Right atrium auricular region (tissue), 2 donors: ENCODE results near the gene TMEM135. TPM values are rescaled to one million over a fixed set of nuclear protein-coding genes. Genes with fewer than 3 reads are reported as not detected.
"Not testable (repeated sequence)": the region's sequence is repeated elsewhere in the genome, so short reads cannot be mapped to it uniquely, and the experiment has no call there.

Experiments
- DNase-seq: peaks from one replicate; pipeline ENCODE4 v3.0.0-alpha.2; 2019; ENCODE audit warnings: low spot score
- H3K27ac ChIP-seq, 2 donors: fragments of 200-600 bp; sonication (generic); 1 replicate in 1 of 2; 2 replicates in 1 of 2; pipeline ENCODE4 v1.5.1; 2016 to 2019
- H3K27me3 ChIP-seq, 2 donors: fragments of 200-600 bp; sonication (generic); one replicate each; pipeline versions ENCODE4 v1.5.1 to v1.6.0; 2017 to 2019
- H3K36me3 ChIP-seq: fragments of 200-600 bp; sonication (generic); one replicate; pipeline ENCODE4 v1.5.1; 2016
- H3K4me1 ChIP-seq, 2 donors: fragments of 200-600 bp; sonication (generic); one replicate each; pipeline versions ENCODE4 v1.5.1 to v1.6.0; 2017 to 2019
- H3K4me3 ChIP-seq, 2 donors: fragments of 200-600 bp; sonication (generic); 1 replicate in 1 of 2; 2 replicates in 1 of 2; pipeline ENCODE4 v1.5.1; 2017 to 2019; ENCODE audit warnings: mild to moderate bottlenecking in 1 of 2, moderate library complexity in 1 of 2
- H3K9me3 ChIP-seq, 2 donors: fragments of 200-600 bp; sonication (generic); one replicate each; pipeline ENCODE4 v1.5.1; 2019
- total RNA-seq, 2 donors: library from RNA; depleted of rRNA; stranded (reverse); fragments of >200 nt; gene quantifications; one replicate each; pipeline ENCODE4 v1.1.0, GENCODE V29; 2016
- TF ChIP-seq, protein P1 (sequence below), 2 donors: fragments of 200-600 bp; sonication (generic); IDR thresholded peaks; one replicate each; pipeline ENCODE4 v1.5.1; 2019; ENCODE audit warnings: antibody characterized with exemption in 2 of 2

Gene TMEM135
- total RNA-seq, 2 donors from 2014 or later = 12.2 to 13.0 TPM

DNA sequence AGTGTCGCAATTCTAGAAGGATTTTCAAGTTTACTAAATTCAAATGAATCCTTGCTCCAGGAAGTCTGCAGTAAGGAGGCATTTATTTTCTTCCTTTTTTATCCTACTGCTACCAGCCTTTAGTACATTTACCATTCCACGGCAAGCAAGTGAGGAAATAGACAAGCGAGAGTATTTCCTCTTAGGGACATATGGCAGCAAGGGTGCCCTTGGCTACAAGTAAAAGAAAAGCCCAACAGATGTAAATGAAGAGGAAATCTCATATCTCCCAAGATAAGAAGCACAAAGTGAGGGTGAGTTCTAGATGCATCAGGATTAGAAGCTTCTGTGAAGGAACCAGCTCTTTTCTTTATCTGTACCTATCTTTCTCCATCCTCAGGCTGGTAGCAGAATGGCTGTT is 44.7 kb upstream of the TMEM135 start:
- Histone ChIP-seq H3K36me3 (no peaks in the 10 kb centered on the region), H3K4me3 (no peak overlapping the region), H3K27ac (no peak overlapping the region), H3K9me3 (no peaks in the 10 kb centered on the region), H3K4me1 (peaks cover 0 to 15% of the 10 kb centered on the region in 2 donors), H3K27me3 (no peaks in the 10 kb centered on the region)
- TF ChIP-seq, protein P1, sequence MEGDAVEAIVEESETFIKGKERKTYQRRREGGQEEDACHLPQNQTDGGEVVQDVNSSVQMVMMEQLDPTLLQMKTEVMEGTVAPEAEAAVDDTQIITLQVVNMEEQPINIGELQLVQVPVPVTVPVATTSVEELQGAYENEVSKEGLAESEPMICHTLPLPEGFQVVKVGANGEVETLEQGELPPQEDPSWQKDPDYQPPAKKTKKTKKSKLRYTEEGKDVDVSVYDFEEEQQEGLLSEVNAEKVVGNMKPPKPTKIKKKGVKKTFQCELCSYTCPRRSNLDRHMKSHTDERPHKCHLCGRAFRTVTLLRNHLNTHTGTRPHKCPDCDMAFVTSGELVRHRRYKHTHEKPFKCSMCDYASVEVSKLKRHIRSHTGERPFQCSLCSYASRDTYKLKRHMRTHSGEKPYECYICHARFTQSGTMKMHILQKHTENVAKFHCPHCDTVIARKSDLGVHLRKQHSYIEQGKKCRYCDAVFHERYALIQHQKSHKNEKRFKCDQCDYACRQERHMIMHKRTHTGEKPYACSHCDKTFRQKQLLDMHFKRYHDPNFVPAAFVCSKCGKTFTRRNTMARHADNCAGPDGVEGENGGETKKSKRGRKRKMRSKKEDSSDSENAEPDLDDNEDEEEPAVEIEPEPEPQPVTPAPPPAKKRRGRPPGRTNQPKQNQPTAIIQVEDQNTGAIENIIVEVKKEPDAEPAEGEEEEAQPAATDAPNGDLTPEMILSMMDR (IDR thresholded peaks at IDR 0.05) = no peak
- no peak for DNase-seq

DNA sequence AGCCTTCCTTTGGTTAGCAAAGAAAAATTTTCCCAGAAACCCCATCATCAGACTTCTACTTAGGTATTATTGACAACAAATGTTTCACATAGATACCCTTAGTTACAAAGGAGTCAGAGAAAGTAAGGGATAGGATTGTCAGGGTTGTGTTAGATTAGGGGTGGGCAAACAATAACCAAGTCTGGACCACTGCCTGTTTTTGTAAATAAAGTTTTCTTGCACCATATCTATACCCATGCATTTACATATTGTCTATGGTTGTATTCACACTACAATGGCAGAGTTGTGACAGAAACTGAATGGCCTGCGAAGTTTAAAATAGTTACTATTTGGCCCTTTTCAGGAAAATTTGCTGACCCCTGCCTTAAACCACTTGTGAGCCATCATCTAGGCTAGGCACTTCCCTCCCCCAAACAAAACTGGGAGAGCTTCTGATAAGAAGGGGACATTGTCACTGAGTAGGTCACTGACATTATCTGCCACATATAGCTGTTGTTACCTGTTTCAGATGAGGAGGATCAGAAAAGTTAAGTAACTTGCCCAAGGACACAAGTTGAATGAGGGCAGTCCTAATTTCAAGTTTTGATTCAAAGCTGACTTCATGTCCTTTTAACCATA is 40.7 kb upstream of the TMEM135 start:
- Histone ChIP-seq H3K9me3 (no peaks in the 10 kb centered on the region), H3K27me3 (no peaks in the 10 kb centered on the region), H3K36me3 (no peaks in the 10 kb centered on the region), H3K4me3 (no peak overlapping the region), H3K4me1 (peaks cover 0 to 11% of the 10 kb centered on the region in 2 donors), H3K27ac (no peak overlapping the region)
- DNase-seq = no peak
- TF ChIP-seq, protein P1 (IDR thresholded peaks at IDR 0.05) = no peak

DNA sequence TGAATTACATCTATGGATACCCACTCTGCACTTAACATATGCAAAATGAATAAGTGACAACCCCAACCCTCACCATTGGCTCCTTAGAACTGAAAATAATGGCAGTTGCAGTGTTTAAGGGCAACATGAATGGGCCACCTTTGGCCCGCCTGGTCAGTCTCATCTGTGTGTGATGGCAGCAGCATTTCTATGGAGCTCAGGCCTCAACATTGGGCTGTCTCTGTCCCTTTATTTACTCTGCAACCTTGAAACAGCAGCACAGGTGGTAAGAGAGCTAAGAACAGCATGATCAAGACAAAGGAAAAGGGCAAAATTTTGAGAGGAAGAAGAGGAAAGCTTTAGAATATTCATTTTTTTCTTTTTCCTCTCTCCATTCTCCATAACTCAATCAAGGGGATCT is 38.3 kb upstream of the TMEM135 start:
- TF ChIP-seq, protein P1 (IDR thresholded peaks at IDR 0.05) = no peak
- DNase-seq = no peak
- Histone ChIP-seq H3K27ac (no peak overlapping the region), H3K9me3 (no peaks in the 10 kb centered on the region), H3K36me3 (no peaks in the 10 kb centered on the region), H3K4me3 (no peak overlapping the region), H3K4me1 (peaks cover 0 to 11% of the 10 kb centered on the region in 2 donors), H3K27me3 (no peaks in the 10 kb centered on the region)

DNA sequence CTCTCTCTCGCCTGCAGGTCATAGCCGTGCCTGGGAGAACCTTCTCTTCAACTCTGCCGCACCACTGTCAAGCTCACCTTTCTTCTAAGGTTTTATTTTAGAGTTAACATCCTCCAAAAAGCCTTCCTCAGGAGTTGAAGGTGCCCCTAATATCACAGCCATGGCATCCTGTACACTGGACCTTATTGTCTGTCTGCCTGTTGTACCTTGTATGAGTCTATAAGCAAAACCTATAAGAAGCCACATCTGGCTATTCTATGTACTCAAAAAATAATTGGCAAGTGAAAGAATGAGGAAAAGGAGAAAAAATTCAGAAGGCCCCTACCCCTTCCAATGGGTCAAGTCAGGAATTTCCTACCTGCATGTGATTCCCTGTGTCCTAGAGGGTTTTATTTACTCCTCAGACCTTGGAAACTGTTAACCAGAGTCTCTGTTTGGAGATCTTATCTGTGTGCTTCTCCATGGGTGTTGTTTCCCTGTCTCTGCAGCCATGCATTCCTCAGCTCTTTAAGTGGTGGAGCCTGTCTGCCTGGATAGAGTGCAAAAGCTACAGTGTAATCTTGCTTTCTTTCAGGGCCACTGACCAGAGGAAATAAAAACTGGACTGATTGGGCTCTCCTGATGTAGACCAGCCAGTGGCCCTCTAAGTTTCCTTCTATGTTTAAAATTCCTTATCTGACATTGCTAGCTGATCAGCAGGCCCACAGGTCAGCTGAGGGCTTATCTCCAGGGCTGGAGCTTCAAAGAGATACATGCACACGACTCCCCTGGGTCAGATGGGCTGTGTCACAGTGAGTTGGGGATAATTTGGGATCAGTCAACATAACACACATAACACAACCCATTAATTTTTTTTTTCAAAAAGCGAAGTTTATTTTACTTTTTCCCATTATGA is 37.6 kb upstream of the TMEM135 start:
- Histone ChIP-seq H3K4me3 (no peak overlapping the region), H3K9me3 (no peaks in the 10 kb centered on the region), H3K27ac (peak overlapping the region in 1 of 2 donors; percentile 29), H3K4me1 (peaks cover 0 to 11% of the 10 kb centered on the region in 2 donors), H3K36me3 (no peaks in the 10 kb centered on the region), H3K27me3 (no peaks in the 10 kb centered on the region)
- TF ChIP-seq, protein P1 (IDR thresholded peaks at IDR 0.05) = no peak
- DNase-seq = no peak

DNA sequence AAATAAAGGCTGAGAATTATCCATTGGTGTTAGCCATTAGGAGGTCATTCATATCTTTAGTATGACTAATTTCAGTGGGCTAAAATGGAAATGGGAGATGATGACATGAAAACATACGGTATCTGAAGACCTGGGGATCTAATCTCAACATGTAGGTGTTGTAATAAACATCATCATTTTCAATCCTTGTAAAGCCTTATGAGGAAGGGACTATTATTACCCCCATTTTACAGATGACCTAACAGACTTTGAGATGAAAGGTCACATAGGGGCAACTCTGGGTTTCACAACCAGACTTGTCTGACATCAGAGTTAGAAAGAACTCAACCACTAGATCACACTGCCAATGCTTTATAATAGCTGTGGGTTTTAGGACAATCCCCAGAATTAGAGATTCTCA is 34.8 kb upstream of the TMEM135 start:
- Histone ChIP-seq H3K36me3 (no peaks in the 10 kb centered on the region), H3K27me3 (no peaks in the 10 kb centered on the region), H3K4me3 (no peak overlapping the region), H3K27ac (no peak overlapping the region), H3K4me1 (peaks cover 0 to 11% of the 10 kb centered on the region in 2 donors), H3K9me3 (no peaks in the 10 kb centered on the region)
- DNase-seq = no peak
- TF ChIP-seq, protein P1 (IDR thresholded peaks at IDR 0.05) = no peak

DNA sequence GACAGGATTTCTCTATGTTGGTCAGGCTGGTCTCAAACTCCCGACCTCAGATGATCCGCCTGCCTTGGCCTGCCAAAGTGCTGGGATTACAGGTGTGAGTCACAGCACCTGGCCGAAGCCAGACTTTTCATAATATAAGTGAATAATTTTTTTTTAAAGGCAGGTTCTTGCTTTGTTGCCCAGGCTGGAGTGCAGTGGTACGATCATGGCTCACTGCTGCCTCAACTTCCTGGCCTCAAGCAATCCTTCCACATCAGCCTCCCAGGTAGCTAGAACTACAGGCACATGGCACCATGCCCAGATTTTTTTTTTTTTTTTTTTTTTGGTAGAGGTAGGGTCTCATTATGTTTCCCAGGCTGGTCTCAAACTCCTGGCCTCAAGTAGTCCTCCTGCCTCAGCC is 33.5 kb upstream of the TMEM135 start:
- not testable (repeated sequence) for H3K27ac ChIP-seq, H3K36me3 ChIP-seq, H3K27me3 ChIP-seq, H3K9me3 ChIP-seq, H3K4me3 ChIP-seq, DNase-seq
- peaks cover 0 to 11% of the 10 kb centered on the region in 2 donors for H3K4me1 ChIP-seq
